ENCODE results near the gene NEUROG1. TPM values are rescaled to one million over a fixed set of nuclear protein-coding genes. Genes with fewer than 3 reads are reported as not detected.

Gene NEUROG1
- total RNA-seq, 4 donors from 2014 or later: not detected

- Histone ChIP-seq H3K9me3 (no peaks in the 10 kb centered on the region), H3K36me3 (no peaks in the 10 kb centered on the region), H3K4me1 (peaks cover 6 to 21% of the 10 kb centered on the region in 2 donors), H3K4me3 (replicated peaks in 1 of 3) (peak overlapping the region in 1 of 3 donors; percentile 20), H3K27ac (no peak overlapping the region), H3K27me3 (peaks cover 17% of the 10 kb centered on the region)
- TF ChIP-seq, protein P1, sequence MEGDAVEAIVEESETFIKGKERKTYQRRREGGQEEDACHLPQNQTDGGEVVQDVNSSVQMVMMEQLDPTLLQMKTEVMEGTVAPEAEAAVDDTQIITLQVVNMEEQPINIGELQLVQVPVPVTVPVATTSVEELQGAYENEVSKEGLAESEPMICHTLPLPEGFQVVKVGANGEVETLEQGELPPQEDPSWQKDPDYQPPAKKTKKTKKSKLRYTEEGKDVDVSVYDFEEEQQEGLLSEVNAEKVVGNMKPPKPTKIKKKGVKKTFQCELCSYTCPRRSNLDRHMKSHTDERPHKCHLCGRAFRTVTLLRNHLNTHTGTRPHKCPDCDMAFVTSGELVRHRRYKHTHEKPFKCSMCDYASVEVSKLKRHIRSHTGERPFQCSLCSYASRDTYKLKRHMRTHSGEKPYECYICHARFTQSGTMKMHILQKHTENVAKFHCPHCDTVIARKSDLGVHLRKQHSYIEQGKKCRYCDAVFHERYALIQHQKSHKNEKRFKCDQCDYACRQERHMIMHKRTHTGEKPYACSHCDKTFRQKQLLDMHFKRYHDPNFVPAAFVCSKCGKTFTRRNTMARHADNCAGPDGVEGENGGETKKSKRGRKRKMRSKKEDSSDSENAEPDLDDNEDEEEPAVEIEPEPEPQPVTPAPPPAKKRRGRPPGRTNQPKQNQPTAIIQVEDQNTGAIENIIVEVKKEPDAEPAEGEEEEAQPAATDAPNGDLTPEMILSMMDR (IDR thresholded peaks at IDR 0.05): no peak
- TF ChIP-seq POLR2A (IDR thresholded peaks at IDR 0.05): no peak
- 3 to 8% methylated on average over 29 to 36 of the region's 77 CpGs for WGBS, 2 donors
- intact Hi-C loops (cut with DNase I): no loop called here
- DNase-seq: no peak
These were observed 7.9 kb upstream of the NEUROG1 start for GRCh38 chr5:135543485-135544304.

GRCh38 chr5:135543001-135543484 is 7.3 kb upstream of the NEUROG1 start:
- no peak for TF ChIP-seq POLR2A (IDR thresholded peaks at IDR 0.05)
- TF ChIP-seq, protein P1 (IDR thresholded peaks at IDR 0.05): no peak
- Histone ChIP-seq H3K36me3 (no peaks in the 10 kb centered on the region), H3K4me1 (peaks cover 6 to 21% of the 10 kb centered on the region in 2 donors), H3K9me3 (no peaks in the 10 kb centered on the region), H3K4me3 (replicated peaks in 1 of 3) (no peak overlapping the region), H3K27me3 (peaks cover 17% of the 10 kb centered on the region), H3K27ac (no peak overlapping the region)
- intact Hi-C loops (cut with DNase I): no loop called here
- WGBS, 2 donors: 26% methylated on average over 5 of the region's 5 CpGs
- DNase-seq: no peak

DNA sequence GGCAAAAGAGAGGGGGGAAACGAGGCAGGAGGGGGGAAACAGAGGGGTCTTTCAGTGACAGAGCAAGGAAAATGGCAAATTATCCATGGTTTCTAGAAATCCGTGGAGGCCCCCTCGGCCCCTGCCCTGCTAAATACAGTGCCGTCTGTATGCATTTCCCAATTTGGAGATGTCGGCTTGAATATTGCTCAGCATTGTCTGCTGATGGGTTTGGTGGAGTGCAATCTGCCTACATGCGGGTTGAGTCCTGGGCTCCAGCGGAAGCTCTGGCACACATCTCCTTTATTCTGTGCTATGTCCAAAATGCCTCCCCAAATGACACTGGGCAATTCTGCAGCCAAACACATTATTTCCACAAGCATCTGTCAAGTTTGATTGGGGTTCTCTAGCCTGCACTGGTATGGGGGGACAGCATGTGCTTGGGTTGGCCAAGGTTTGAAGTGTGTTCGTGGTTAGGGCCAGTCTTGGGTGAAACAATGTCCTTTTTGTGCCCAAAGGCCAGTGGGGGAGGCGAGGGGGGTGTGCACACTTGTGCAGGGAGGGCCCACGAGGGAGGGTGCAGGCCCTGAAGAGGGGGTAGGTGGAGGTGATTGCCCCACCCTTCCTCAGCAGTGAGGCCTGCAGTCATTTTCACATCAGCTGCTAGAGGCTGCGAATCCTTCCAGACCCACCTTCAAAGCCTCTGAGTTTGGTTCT is 6.2 kb upstream of the NEUROG1 start:
- Histone ChIP-seq H3K27me3 (peaks cover 20% of the 10 kb centered on the region), H3K4me3 (replicated peaks in 1 of 3) (no peak overlapping the region), H3K36me3 (no peaks in the 10 kb centered on the region), H3K9me3 (no peaks in the 10 kb centered on the region), H3K4me1 (peaks cover 6 to 19% of the 10 kb centered on the region in 2 donors), H3K27ac (no peak overlapping the region)
- WGBS, 2 donors: 17 to 37% methylated on average over 11 of the region's 11 CpGs
- TF ChIP-seq, protein P1 (IDR thresholded peaks at IDR 0.05): no peak
- no peak for TF ChIP-seq POLR2A (IDR thresholded peaks at IDR 0.05)
- no peak for DNase-seq
- intact Hi-C loops (cut with DNase I): no loop called here

GRCh38 chr5:135539430-135540005 is 3.8 kb upstream of the NEUROG1 start:
- no peaks in the 10 kb centered on the region for H3K9me3 ChIP-seq
- TF ChIP-seq, protein P1 (IDR thresholded peaks at IDR 0.05): no peak
- no peak for TF ChIP-seq POLR2A (IDR thresholded peaks at IDR 0.05)
- no peak for DNase-seq
- H3K27ac ChIP-seq: no peak overlapping the region
- no peaks in the 10 kb centered on the region for H3K36me3 ChIP-seq
- H3K27me3 ChIP-seq: peaks cover 37% of the 10 kb centered on the region
- H3K4me3 ChIP-seq (replicated peaks in 1 of 3): no peak overlapping the region
- intact Hi-C loops (cut with DNase I): no loop called here
- peaks cover 6 to 27% of the 10 kb centered on the region in 2 donors for H3K4me1 ChIP-seq
- WGBS, 2 donors: 45 to 54% methylated on average over 4 of the region's 4 CpGs

Measured in thyroid gland (tissue), 4 donors.